ENCODE data around the gene KCNIP1. TPM values are rescaled to one million over a fixed set of nuclear protein-coding genes. Genes with fewer than 3 reads are reported as not detected.

KCNIP1 gene
- total RNA-seq, 1 donor from 2014 or later: 2.3 TPM

DNA sequence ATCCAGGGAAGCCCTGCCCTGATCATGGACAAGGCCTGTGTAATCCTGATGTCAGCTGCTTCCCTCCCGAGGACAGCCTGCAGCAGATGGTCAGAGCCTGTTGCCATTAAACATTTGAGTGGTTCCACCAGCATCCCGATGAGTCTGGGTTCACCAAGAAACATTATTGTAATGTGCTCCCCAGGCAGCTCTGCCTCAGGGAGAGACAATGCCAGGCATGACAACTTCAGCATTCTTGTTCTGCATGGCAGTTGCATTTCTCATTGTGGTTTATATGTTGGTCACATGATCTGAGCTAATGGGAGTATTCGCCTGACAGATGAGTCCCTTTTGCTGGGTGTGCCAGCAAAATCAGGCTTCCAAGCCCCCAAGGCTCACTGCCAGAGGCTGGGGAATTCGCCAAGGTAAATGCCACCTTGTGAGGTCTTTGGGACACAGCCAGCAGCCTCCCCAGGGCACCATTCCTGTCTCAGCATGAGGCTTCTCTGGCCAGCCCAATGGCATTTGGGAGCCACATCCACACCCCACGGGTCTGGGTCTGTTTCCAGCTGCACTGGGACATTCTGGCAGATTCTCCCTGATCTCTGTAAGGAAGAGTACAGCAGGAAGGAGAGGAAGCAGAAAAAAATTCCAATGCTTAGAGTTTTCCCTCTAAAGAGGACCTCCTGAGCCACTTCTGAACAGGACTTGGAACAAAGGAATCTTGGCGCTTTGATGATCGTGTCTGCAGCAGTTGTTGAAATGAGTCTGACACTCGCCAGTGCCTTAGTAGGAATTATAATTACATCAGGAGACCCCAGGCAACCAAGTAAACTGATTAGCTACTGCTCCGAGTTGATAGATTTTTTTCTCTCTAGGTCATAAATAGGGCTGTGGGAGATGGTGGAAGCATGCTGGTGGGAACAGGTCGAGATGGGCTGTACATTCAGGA, 18.7 kb downstream of the KCNIP1 start:
- TF ChIP-seq CTCF (IDR thresholded peaks at IDR 0.05; ENCODE audit: unreplicated experiment): no peak
- peaks cover 36% of the 10 kb centered on the region for H3K27me3 Mint-ChIP-seq (ENCODE audit: low read depth)
- H3K27ac Mint-ChIP-seq: no peak overlapping the region
- no peak overlapping the region for H3K4me3 Mint-ChIP-seq
- H3K9me3 Mint-ChIP-seq: no peaks in the 10 kb centered on the region
- peaks cover 32% of the 10 kb centered on the region for H3K4me1 Mint-ChIP-seq
- no peaks in the 10 kb centered on the region for H3K36me3 Mint-ChIP-seq
- DNase-seq (ENCODE audit: low spot score in 2 of 2, unreplicated experiment in 2 of 2): no peak

- H3K36me3 Mint-ChIP-seq: no peaks in the 10 kb centered on the region
- peaks cover 38% of the 10 kb centered on the region for H3K27me3 Mint-ChIP-seq (ENCODE audit: low read depth)
- no peak overlapping the region for H3K4me3 Mint-ChIP-seq
- no peak for TF ChIP-seq CTCF (IDR thresholded peaks at IDR 0.05; ENCODE audit: unreplicated experiment)
- H3K27ac Mint-ChIP-seq: no peak overlapping the region
- no peak for DNase-seq (ENCODE audit: low spot score in 2 of 2, unreplicated experiment in 2 of 2)
- peaks cover 33% of the 10 kb centered on the region for H3K4me1 Mint-ChIP-seq
- no peaks in the 10 kb centered on the region for H3K9me3 Mint-ChIP-seq
Observed at GRCh38 chr5:170523142-170523551, 19.3 kb downstream of the KCNIP1 start.

- H3K27me3 Mint-ChIP-seq (ENCODE audit: low read depth): peaks cover 45% of the 10 kb centered on the region
Observed at GRCh38 chr5:170523830-170524229, 20.0 kb downstream of the KCNIP1 start.

GRCh38 chr5:170524576-170524975, 20.8 kb downstream of the KCNIP1 start:
- Mint-ChIP-seq H3K27me3 (ENCODE audit: low read depth) (peaks cover 48% of the 10 kb centered on the region), H3K27ac (no peak overlapping the region), H3K4me1 (peaks cover 28% of the 10 kb centered on the region), H3K4me3 (no peak overlapping the region), H3K36me3 (no peaks in the 10 kb centered on the region), H3K9me3 (no peaks in the 10 kb centered on the region)
- DNase-seq (ENCODE audit: low spot score in 2 of 2, unreplicated experiment in 2 of 2): no peak
- TF ChIP-seq CTCF (IDR thresholded peaks at IDR 0.05; ENCODE audit: unreplicated experiment): no peak

More at GRCh38 chr5:170523830-170524229, 20.0 kb downstream of the KCNIP1 start:
- Mint-ChIP-seq H3K4me1 (peaks cover 35% of the 10 kb centered on the region), H3K36me3 (no peaks in the 10 kb centered on the region), H3K4me3 (no peak overlapping the region), H3K27ac (no peak overlapping the region), H3K9me3 (no peaks in the 10 kb centered on the region)
- DNase-seq (ENCODE audit: low spot score in 2 of 2, unreplicated experiment in 2 of 2): no peak
- TF ChIP-seq CTCF (IDR thresholded peaks at IDR 0.05; ENCODE audit: unreplicated experiment): no peak

- Mint-ChIP-seq H3K27me3 (ENCODE audit: low read depth) (peaks cover 58% of the 10 kb centered on the region), H3K4me3 (no peak overlapping the region), H3K27ac (no peak overlapping the region), H3K4me1 (peaks cover 19% of the 10 kb centered on the region), H3K36me3 (no peaks in the 10 kb centered on the region), H3K9me3 (no peaks in the 10 kb centered on the region)
- no peak for TF ChIP-seq CTCF (IDR thresholded peaks at IDR 0.05; ENCODE audit: unreplicated experiment)
- no peak for DNase-seq (ENCODE audit: low spot score in 2 of 2, unreplicated experiment in 2 of 2)
Observed at GRCh38 chr5:170525470-170526211, 21.8 kb downstream of the KCNIP1 start.

Data from mesothelial cell of epicardium (in vitro differentiated cells).